Activated T-helper 1 cell treated with anti-CD3 and anti-CD28 coated beads, Interleukin-12 subunit alpha, Interleukin-12 subunit beta, Interleukin-2, Interleukin-4 antibody, amounts not matched to agents 30 ng/mL and 10 ng/mL and 1 ng/mL, durations not matched to agents 14 hours and 24 hours and 36 hours (primary cell): ENCODE data around the gene CALML5. TPM values are rescaled to one million over a fixed set of nuclear protein-coding genes. Genes with fewer than 3 reads are reported as not detected.

Source experiments
- DNase-seq: peaks from one replicate; pipeline ENCODE4 v3.0.0; 2021; ENCODE audit warnings: low spot score
- H3K27ac Mint-ChIP-seq: one replicate; pipeline ENCODE4 v1.8.0; 2021; ENCODE audit warnings: mild to moderate bottlenecking, mixed read lengths
- H3K27me3 Mint-ChIP-seq: one replicate; pipeline ENCODE4 v1.8.0; 2022; ENCODE audit warnings: mild to moderate bottlenecking, moderate library complexity, mixed read lengths; ENCODE audit not compliant: insufficient read depth
- H3K36me3 Mint-ChIP-seq: one replicate; pipeline ENCODE4 v1.8.0; 2021; ENCODE audit warnings: low read depth, mixed read lengths
- H3K4me1 Mint-ChIP-seq: one replicate; pipeline ENCODE4 v1.8.0; 2021; ENCODE audit warnings: low read depth, mixed read lengths
- H3K4me3 Mint-ChIP-seq: one replicate; pipeline ENCODE4 v1.8.0; 2021; ENCODE audit warnings: mild to moderate bottlenecking, moderate library complexity, mixed read lengths
- H3K9me3 Mint-ChIP-seq: one replicate; pipeline ENCODE4 v1.8.0; 2021; ENCODE audit warnings: mixed read lengths
- intact Hi-C: fragments of 100-400 bp; cut with micrococcal nuclease; formaldehyde crosslinking; loops from one replicate; pipeline ENCODE4 v1.15.1; 2024
- total RNA-seq: library from RNA; stranded (reverse); gene quantifications from 2 replicates; pipeline ENCODE4 v1.2.3, GENCODE V29; 2022

CALML5 gene
- total RNA-seq, 1 donor from 2014 or later, result not detected

GRCh38 chr10:5530412-5530806 is 31.0 kb upstream of the CALML5 start:
- no peak for DNase-seq
- intact Hi-C loops, result no loop called here
- no peak overlapping the region for H3K4me3 Mint-ChIP-seq
- H3K36me3 Mint-ChIP-seq, result no peaks in the 10 kb centered on the region
- H3K27ac Mint-ChIP-seq, result no peak overlapping the region
- no peaks in the 10 kb centered on the region for H3K9me3 Mint-ChIP-seq
- H3K4me1 Mint-ChIP-seq, result no peaks in the 10 kb centered on the region
- H3K27me3 Mint-ChIP-seq, result no peaks in the 10 kb centered on the region

GRCh38 chr10:5529702-5530411 is 30.5 kb upstream of the CALML5 start:
- Mint-ChIP-seq H3K9me3 (no peaks in the 10 kb centered on the region), H3K4me3 (no peak overlapping the region), H3K27me3 (no peaks in the 10 kb centered on the region), H3K4me1 (no peaks in the 10 kb centered on the region), H3K36me3 (no peaks in the 10 kb centered on the region), H3K27ac (no peak overlapping the region)
- intact Hi-C loops, result no loop called here
- no peak for DNase-seq

- no peak overlapping the region for H3K27ac Mint-ChIP-seq
- DNase-seq, result no peak
- H3K36me3 Mint-ChIP-seq, result no peaks in the 10 kb centered on the region
- intact Hi-C loops, result no loop called here
- H3K9me3 Mint-ChIP-seq, result no peaks in the 10 kb centered on the region
- H3K27me3 Mint-ChIP-seq, result peaks cover under 1% of the 10 kb centered on the region
- H3K4me1 Mint-ChIP-seq, result no peaks in the 10 kb centered on the region
- H3K4me3 Mint-ChIP-seq, result no peak overlapping the region
Measured at GRCh38 chr10:5528989-5529701, 29.8 kb upstream of the CALML5 start.

GRCh38 chr10:5527332-5528200 is 28.2 kb upstream of the CALML5 start:
- no peak for DNase-seq
- H3K4me3 Mint-ChIP-seq, result no peak overlapping the region
- intact Hi-C loops, result no loop called here
- H3K9me3 Mint-ChIP-seq, result no peaks in the 10 kb centered on the region
- no peaks in the 10 kb centered on the region for H3K4me1 Mint-ChIP-seq
- H3K36me3 Mint-ChIP-seq, result no peaks in the 10 kb centered on the region
- no peak overlapping the region for H3K27ac Mint-ChIP-seq
- H3K27me3 Mint-ChIP-seq, result peaks cover 7% of the 10 kb centered on the region

- H3K4me1 Mint-ChIP-seq, result no peaks in the 10 kb centered on the region
- H3K36me3 Mint-ChIP-seq, result no peaks in the 10 kb centered on the region
- H3K27ac Mint-ChIP-seq, result no peak overlapping the region
- H3K4me3 Mint-ChIP-seq, result no peak overlapping the region
- H3K27me3 Mint-ChIP-seq, result peaks cover 7% of the 10 kb centered on the region
- no peak for DNase-seq
- intact Hi-C loops, result no loop called here
- H3K9me3 Mint-ChIP-seq, result no peaks in the 10 kb centered on the region
Measured at GRCh38 chr10:5526691-5527331, 27.4 kb upstream of the CALML5 start.

- no peaks in the 10 kb centered on the region for H3K36me3 Mint-ChIP-seq
- DNase-seq, result no peak
- H3K9me3 Mint-ChIP-seq, result no peaks in the 10 kb centered on the region
- intact Hi-C loops, result no loop called here
- no peak overlapping the region for H3K4me3 Mint-ChIP-seq
- H3K27me3 Mint-ChIP-seq, result peaks cover 8% of the 10 kb centered on the region
- H3K27ac Mint-ChIP-seq, result no peak overlapping the region
- H3K4me1 Mint-ChIP-seq, result no peaks in the 10 kb centered on the region
Measured at GRCh38 chr10:5525561-5526341, 26.4 kb upstream of the CALML5 start.

- intact Hi-C loops, result no loop called here
- Mint-ChIP-seq H3K4me3 (no peak within 1 kb of the TSS), H3K4me1 (no peaks in the 10 kb centered on the region), H3K27me3 (peaks cover 15% of the 10 kb centered on the region), H3K9me3 (no peaks in the 10 kb centered on the region), H3K27ac (no peak within 1 kb of the TSS), H3K36me3 (no peaks in the 10 kb centered on the region)
- DNase-seq, result no peak
Measured at GRCh38 chr10:5524641-5525560, 25.5 kb upstream of the CALML5 start, which contains the start of gene CALML3. CALML3 (plus strand) TSS chr10:5524961; CDS start chr10:5525086, 125 bp downstream.

- no peaks in the 10 kb centered on the region for H3K36me3 Mint-ChIP-seq
- intact Hi-C loops, result no loop called here
- no peak for DNase-seq
- H3K27me3 Mint-ChIP-seq, result peaks cover 20% of the 10 kb centered on the region
- H3K4me3 Mint-ChIP-seq, result no peak overlapping the region
- H3K27ac Mint-ChIP-seq, result no peak overlapping the region
- H3K9me3 Mint-ChIP-seq, result no peaks in the 10 kb centered on the region
- no peaks in the 10 kb centered on the region for H3K4me1 Mint-ChIP-seq
Measured at GRCh38 chr10:5523796-5524574, 24.6 kb upstream of the CALML5 start.

- DNase-seq, result no peak
- no peak overlapping the region for H3K27ac Mint-ChIP-seq
- H3K36me3 Mint-ChIP-seq, result no peaks in the 10 kb centered on the region
- peaks cover 26% of the 10 kb centered on the region for H3K27me3 Mint-ChIP-seq
- no peak overlapping the region for H3K4me3 Mint-ChIP-seq
- no peaks in the 10 kb centered on the region for H3K4me1 Mint-ChIP-seq
- intact Hi-C loops, result no loop called here
- H3K9me3 Mint-ChIP-seq, result no peaks in the 10 kb centered on the region
Measured at GRCh38 chr10:5522913-5523560, 23.7 kb upstream of the CALML5 start.

- H3K4me1 Mint-ChIP-seq, result no peaks in the 10 kb centered on the region
- H3K4me3 Mint-ChIP-seq, result no peak overlapping the region
- H3K9me3 Mint-ChIP-seq, result no peaks in the 10 kb centered on the region
- intact Hi-C loops, result no loop called here
- no peak for DNase-seq
- peaks cover 36% of the 10 kb centered on the region for H3K27me3 Mint-ChIP-seq
- no peak overlapping the region for H3K27ac Mint-ChIP-seq
- no peaks in the 10 kb centered on the region for H3K36me3 Mint-ChIP-seq
Measured at GRCh38 chr10:5519054-5519453, 19.7 kb upstream of the CALML5 start.
